Neural progenitor cell (in vitro differentiated cells): ENCODE results near the gene WDR75.

Source experiments
- CTCF ChIP-seq: fragments of 200-600 bp; sonication (generic); IDR thresholded peaks from 2 replicates; pipeline ENCODE4 v1.5.1; 2017; ENCODE audit warnings: antibody characterized with exemption, mild to moderate bottlenecking
- EZH2 ChIP-seq: fragments of 200-600 bp; sonication (generic); IDR thresholded peaks from 2 replicates; pipeline ENCODE4 v1.6.1; 2017; ENCODE audit warnings: antibody characterized with exemption, mild to moderate bottlenecking, moderate library complexity
- EZH2phosphoT487 ChIP-seq: fragments of 200-600 bp; sonication (generic); IDR thresholded peaks from 2 replicates; pipeline ENCODE4 v1.6.1; 2017; ENCODE audit warnings: antibody characterized with exemption

GRCh38 chr2:189413249-189413648, 28.0 kb upstream of the WDR75 start:
- TF ChIP-seq EZH2 (no peak), CTCF (no peak), EZH2phosphoT487 (no peak)
